IPS-18c (cell line): ENCODE measurements around the gene BRWD1.

Experiments
- H3K4me3 ChIP-seq: 2 replicates; pipeline ENCODE4 v1.7.0; 2013; ENCODE audit warnings: low read depth, mild to moderate bottlenecking, low read length, moderate library complexity; ENCODE audit not compliant: insufficient read depth
- H3K9me3 ChIP-seq: one replicate; pipeline ENCODE4 v1.6.1; 2013; ENCODE audit warnings: mild to moderate bottlenecking, low read length, moderate library complexity; ENCODE audit not compliant: control insufficient read depth, insufficient read depth

The BRWD1 gene

DNA sequence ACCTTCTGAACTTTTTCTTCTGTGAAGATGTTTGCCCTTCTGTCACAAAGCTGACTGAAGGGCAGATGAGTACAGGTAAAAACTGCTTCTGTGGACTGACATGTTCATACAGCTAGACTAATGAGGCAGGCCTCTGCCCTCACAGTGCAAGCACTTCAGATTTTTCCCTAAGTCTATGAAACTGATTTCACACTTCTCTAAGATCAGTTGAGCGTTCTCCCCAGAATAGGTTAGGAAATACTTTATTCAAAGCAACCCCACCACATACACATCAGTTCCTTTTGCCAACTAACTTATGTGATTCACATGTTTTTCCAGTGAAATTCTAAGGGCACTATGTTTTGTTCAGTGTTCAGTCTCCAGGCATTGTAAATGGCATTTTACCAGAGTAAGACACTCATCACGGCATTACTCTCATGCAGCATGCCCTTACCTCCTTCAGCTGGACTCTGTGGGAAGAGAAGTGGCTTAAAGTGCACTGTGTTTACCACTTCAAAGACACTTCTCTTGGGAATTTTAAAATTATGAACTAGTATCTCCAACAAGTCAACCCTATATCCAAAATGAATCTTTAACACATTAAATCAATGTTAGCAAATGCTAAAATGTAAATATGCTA is 124.8 kb downstream of the BRWD1 start:
- no peaks in the 10 kb centered on the region for H3K9me3 ChIP-seq
- no peak overlapping the region for H3K4me3 ChIP-seq

DNA sequence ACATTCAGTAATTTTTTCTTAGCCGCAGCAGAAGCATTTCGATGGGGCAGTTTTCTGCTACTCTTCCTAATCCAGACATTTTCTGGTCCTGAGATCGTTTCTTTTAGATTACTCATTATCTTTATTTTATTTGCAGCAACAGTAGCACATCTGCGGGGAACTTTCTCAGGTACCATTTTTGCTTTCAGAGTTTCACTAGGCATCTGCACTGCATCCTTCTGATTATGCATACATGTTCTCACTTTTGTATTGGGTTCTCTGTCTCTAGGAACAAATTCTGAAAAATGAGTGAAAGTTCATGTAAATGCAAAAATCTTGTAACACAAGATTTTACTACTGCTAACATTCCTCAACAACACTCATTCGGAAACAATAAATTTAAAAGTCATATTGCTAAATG is 126.3 kb downstream of the BRWD1 start:
- Histone ChIP-seq H3K9me3 (no peaks in the 10 kb centered on the region), H3K4me3 (no peak overlapping the region)

- no peaks in the 10 kb centered on the region for H3K9me3 ChIP-seq
- H3K4me3 ChIP-seq: no peak overlapping the region
Measured at GRCh38 chr21:39186676-39187075, 126.8 kb downstream of the BRWD1 start.

GRCh38 chr21:39185157-39185556 is 128.3 kb downstream of the BRWD1 start:
- no peaks in the 10 kb centered on the region for H3K9me3 ChIP-seq
- no peak overlapping the region for H3K4me3 ChIP-seq

DNA sequence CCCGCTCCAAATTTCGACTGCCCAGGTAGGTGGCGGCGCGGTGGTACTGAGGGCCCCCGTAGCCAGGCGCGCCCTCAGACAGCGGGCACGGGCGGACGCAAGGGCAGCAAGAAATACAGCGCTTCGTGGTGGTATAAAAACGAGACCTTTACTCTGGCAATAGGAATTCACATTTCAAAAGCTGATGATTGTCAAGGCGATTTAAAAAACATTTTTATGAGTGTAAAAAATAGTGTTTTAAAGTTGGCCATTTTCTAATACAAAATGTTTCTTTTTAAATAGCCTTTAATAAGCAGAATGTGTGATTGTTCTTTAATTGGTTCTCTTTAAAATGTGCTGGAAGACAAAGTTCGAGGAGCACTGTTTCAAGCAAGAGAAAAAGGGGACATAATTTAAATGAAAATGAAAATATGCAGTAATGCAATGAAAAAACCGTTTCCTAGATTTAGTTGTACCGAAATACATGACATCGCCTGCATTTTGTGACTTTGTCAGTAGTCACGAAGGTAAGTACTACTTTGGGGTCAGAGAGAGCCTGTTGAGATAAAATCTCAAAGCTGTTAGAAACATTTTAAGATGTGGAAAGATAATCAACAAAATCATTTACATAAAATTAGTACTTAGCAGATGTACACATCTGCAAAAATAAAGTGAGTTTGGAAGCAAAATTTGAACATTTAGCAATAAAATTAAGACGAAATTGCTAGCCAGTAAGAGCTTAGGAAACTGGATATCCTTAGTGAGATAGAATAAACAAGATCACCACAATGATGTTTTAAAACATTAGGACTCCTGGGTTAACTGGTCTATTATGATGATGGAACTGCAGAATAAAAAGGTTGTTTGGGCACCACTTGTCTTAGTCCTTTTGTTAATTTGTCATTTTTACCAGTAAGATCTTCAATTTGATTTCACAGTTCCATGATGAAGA is 129.1 kb downstream of the BRWD1 start:
- Histone ChIP-seq H3K9me3 (no peaks in the 10 kb centered on the region), H3K4me3 (peak overlapping the region; percentile 90)

- Histone ChIP-seq H3K4me3 (peak within 1 kb of the TSS; percentile 90), H3K9me3 (no peaks in the 10 kb centered on the region)
Measured at GRCh38 chr21:39183272-39184049, 130.0 kb downstream of the BRWD1 start, which contains the start of gene PSMG1. Gene PSMG1, minus strand, starts transcription at chr21:39183451. Its CDS starts 66 bp downstream, at chr21:39183385.

- peak overlapping the region; percentile 90 for H3K4me3 ChIP-seq
- no peaks in the 10 kb centered on the region for H3K9me3 ChIP-seq
Measured at GRCh38 chr21:39182484-39183271, 130.8 kb downstream of the BRWD1 start.

- Histone ChIP-seq H3K4me3 (peak overlapping the region; percentile 90; the same call in 1 of the 2 replicates), H3K9me3 (no peaks in the 10 kb centered on the region)
Measured at GRCh38 chr21:39182016-39182415, 131.4 kb downstream of the BRWD1 start.

DNA sequence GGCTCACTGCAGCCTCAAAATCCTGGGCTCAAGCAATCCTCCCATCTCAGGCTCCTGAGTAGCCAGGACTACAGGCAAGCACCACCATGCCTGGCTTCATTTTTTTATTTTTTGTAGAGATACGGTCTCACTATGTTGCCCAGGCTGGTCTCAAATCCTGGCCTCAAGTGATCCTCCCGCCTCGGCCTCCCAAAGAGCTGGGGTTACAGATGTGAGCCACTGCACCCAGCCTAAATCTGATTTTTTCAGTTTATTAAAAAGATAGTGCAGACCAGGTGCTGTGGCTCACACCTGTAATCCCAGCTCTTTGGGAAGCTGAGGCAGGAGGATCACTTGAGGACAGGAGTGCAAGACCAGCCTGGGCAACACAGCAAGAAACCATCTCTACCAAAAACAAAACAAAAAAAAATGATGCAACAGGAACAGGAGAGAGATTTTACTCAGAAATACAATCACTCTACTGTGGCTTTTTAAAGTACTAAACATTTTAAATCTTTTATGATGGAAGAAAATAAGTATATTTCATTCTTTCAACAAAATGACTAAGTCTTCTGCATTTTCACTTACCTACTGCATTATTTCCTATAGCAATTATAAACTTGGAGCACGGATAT is 132.1 kb downstream of the BRWD1 start:
- H3K9me3 ChIP-seq: no peaks in the 10 kb centered on the region
- H3K4me3 ChIP-seq: no peak overlapping the region

DNA sequence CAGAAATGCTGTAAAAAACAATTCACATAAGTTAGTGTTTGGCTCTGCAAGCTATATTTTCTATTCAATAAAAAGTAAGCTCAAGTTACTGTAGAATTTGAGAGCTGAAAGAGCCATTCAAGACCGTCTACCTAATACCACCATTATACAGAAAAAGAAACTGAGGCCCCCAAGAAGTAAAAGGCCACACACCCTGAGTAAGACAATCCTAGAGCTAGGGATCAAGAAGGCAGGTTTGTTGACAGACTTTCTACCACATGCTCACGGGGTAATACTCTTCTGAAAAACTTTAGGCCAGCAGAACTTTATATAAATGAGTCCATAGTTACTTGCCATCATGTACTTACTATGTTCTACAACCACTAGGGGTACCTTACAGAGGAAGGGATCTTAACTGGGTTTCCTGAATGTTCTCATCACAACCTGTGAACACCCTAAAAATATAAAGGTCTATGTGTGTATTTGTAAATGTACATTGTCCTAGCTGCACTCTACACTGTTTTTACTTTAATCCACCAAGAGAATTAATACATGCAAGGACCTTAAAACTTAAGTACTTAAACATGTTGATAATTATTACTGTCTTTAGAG is 132.9 kb downstream of the BRWD1 start:
- Histone ChIP-seq H3K4me3 (no peak overlapping the region), H3K9me3 (no peaks in the 10 kb centered on the region)

DNA sequence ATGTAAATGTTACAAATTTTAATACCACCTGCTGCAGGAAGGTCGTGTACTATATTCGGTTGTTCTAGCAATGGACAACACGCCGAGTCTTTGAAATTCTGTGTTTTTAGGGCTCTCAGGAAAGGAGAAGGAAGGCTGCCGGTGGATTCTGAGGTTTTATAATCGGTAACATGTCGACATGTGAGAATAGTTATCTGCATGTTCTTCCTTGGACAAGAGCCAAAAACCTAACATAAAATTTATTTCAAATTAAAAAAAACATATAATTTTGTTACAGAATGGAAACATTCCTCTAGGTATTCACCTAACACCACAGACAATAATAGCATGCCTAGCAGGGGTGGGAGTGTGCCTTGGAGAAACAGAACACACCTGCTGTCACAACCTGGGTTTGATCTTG is 135.0 kb downstream of the BRWD1 start:
- H3K9me3 ChIP-seq: no peaks in the 10 kb centered on the region

DNA sequence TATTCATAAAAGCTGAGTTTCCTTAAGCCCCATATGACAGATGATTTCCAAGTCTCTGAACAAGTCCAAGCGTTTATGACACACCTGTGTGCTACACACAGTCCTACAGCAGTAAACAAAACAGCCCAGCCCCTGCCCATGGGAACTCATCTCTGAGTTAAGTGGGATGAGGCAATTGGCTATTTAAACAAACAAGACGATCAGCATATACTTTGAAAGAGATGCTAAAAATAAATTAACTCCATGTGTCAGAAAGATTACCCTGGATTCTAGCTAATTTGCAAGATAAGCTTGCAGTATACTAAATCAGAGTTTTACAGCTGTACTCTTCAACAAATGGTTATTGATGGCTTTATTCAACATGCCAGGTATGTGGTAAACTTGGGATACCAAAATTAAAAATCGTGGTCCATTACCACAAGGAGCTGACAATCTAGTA is 137.1 kb downstream of the BRWD1 start:
- H3K4me3 ChIP-seq: no peak overlapping the region
- H3K9me3 ChIP-seq: no peaks in the 10 kb centered on the region

More for the DNA sequence above, 135.0 kb downstream of the BRWD1 start:
- H3K4me3 ChIP-seq: no peak overlapping the region

DNA sequence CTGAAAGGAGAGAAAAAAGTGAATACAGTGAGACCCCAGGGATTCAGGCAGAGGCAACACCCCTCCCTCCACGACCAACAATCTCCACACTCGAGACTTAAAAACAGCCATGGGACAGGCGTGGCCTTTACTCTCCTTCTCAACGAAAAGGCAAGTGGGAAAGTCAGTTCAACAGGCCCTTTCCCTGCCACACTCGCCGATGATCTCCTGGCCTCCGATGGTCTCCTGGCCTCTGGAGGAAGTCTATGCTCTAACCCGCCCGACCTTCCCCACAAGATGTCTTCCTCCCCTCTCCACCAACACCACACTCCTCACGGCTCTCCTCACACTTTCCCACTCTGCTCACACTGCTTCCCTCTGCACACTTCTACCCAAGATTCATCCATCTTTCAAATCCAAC is 137.8 kb downstream of the BRWD1 start:
- no peaks in the 10 kb centered on the region for H3K9me3 ChIP-seq

GRCh38 chr21:39175154-39175553 is 138.3 kb downstream of the BRWD1 start:
- no peak overlapping the region for H3K4me3 ChIP-seq

More for the DNA sequence above, 137.8 kb downstream of the BRWD1 start:
- H3K4me3 ChIP-seq: no peak overlapping the region

DNA sequence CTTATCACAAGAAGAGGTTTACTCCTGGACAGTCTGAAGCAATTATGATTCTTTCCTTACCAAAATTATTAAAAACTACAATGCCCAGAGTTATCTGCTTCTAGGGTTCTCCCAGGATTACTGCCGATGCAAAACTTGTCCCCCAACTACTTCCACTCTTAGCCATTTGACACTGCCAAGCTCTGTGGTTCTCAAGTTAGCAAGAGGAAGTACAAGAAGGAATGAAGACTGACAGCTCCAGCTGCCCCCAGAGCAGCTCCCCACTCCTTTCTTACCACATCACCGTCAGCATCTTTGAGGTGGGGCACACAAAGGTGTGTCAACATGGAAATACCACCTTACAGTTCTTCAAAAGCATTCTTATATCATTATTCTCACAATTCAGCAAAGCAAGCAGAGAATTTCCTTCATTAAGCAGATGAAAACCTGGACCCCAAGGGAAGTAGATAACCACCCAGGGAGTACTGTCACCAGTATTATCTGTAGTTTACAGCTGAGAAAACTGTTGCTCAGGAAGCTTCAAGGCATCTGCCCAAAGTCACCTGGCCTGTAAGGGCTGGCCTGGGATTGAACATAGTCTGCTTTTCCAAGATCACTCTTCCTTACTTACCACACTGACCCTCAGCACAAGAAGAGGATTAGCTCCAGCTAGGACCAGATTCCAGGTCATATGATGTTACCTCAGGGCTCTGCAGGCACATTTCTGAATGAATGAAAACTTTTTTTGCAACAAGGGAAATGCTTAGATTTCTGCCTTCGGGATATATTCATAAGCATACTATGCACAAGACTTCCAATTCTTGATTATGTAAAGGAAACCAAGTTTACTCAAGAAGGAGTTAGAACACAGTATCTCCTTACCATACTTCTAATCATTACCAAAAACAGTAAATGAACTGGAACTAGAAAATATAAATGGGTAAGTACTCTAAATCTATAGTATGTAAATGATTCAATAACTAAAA is 139.4 kb downstream of the BRWD1 start:
- H3K9me3 ChIP-seq: no peaks in the 10 kb centered on the region
- H3K4me3 ChIP-seq: no peak overlapping the region

More at GRCh38 chr21:39175154-39175553, 138.3 kb downstream of the BRWD1 start:
- H3K9me3 ChIP-seq: no peaks in the 10 kb centered on the region
